Breast epithelium (tissue), 4 donors: ENCODE measurements around the gene C1orf50. TPM values are rescaled to one million over a fixed set of nuclear protein-coding genes. Genes with fewer than 3 reads are reported as not detected.
A peak's percentile ranks its signal among the peaks of the same experiment; 100 is the strongest.

Experiments used
- DNase-seq, 2 donors: peaks; one replicate each; pipeline ENCODE4 v3.0.0-alpha.2; 2019; ENCODE audit warnings: low spot score in 2 of 2
- H3K27ac ChIP-seq, 2 donors: fragments of 200-600 bp; sonication (generic) in 1 of 2; one replicate each; pipeline ENCODE4 v1.5.1; 2016 to 2019; ENCODE audit warnings: mild to moderate bottlenecking in 1 of 2
- H3K27me3 ChIP-seq, 2 donors: fragments of 200-600 bp; sonication (generic) in 1 of 2; one replicate each; pipeline versions ENCODE4 v1.5.1 to v1.6.0; 2017 to 2019; ENCODE audit warnings: control low read depth in 1 of 2, mild to moderate bottlenecking in 1 of 2
- H3K36me3 ChIP-seq: fragments of 200-600 bp; one replicate; pipeline ENCODE4 v1.5.1; 2019
- H3K4me1 ChIP-seq, 2 donors: fragments of 200-600 bp; sonication (generic); one replicate each; pipeline ENCODE4 v1.5.1; 2016 to 2019; ENCODE audit warnings: control low read depth in 1 of 2
- H3K4me3 ChIP-seq, 3 donors: fragments of 200-600 bp; sonication (generic); 1 replicate in 2 of 3; 2 replicates in 1 of 3; pipeline ENCODE4 v1.5.1; 2016 to 2019; ENCODE audit warnings: mild to moderate bottlenecking in 3 of 3, moderate library complexity in 2 of 3
- H3K9me3 ChIP-seq, 2 donors: fragments of 200-600 bp; sonication (generic) in 1 of 2; one replicate each; pipeline ENCODE4 v1.5.1; 2016 to 2019; ENCODE audit warnings: control low read depth in 1 of 2
- POLR2A ChIP-seq: fragments of 450-650 bp; IDR thresholded peaks from one replicate; pipeline ENCODE4 v1.6.1; 2016; ENCODE audit warnings: antibody characterized with exemption, mild to moderate bottlenecking, moderate library complexity
- POLR2AphosphoS5 ChIP-seq, 3 donors: sonication (generic); formaldehyde crosslinking; IDR thresholded peaks; one replicate each; pipeline ENCODE4 v1.6.1; 2017; ENCODE audit warnings: antibody characterized with exemption in 3 of 3
- intact Hi-C: fragments of 100-400 bp; cut with DNase I; formaldehyde crosslinking; loops from one replicate; pipeline ENCODE4 v1.15.1; 2023; ENCODE audit warnings: low total_unique reads
- total RNA-seq, 3 donors: library from RNA; depleted of rRNA; stranded (reverse); fragments of >200 nt; gene quantifications; one replicate each; pipeline ENCODE4 v1.1.0, GENCODE V29; 2016
- TF ChIP-seq, protein P1 (sequence below), 3 donors: fragments of 450-650 bp; IDR thresholded peaks; one replicate each; pipeline ENCODE4 v1.5.1; 2016 to 2017; ENCODE audit warnings: antibody characterized with exemption in 3 of 3, mild to moderate bottlenecking in 3 of 3, moderate library complexity in 3 of 3

The C1orf50 gene
- total RNA-seq, 3 donors from 2014 or later: 5.2 to 10.8 (median 6.7) TPM

DNA sequence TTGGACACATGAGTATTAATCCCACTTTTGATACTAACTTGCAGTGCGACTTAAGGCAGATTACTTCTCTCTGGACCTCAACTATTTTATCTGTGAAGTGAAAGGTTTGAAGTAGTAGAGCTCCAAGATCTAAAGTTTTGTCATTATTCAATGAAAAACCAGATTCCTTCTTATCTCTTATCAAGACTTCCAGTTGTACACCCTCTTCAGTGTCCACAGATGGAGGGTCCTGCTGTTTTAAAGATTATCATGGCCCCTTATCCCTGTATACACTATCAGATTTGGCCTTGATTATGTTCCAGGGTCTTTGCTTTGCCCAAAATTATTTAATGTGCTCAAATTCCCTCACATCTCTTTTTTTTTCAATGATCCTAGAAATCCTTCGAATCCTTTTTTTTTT is 1.1 kb downstream of the C1orf50 start:
- Histone ChIP-seq H3K36me3 (no peaks in the 10 kb centered on the region), H3K9me3 (no peaks in the 10 kb centered on the region), H3K27me3 (no peaks in the 10 kb centered on the region), H3K27ac (no peak overlapping the region), H3K4me3 (peak overlapping the region; percentile 70 to 98 (median 96)), H3K4me1 (peaks cover 5 to 7% of the 10 kb centered on the region in 2 donors)
- DNase-seq: no peak
- TF ChIP-seq POLR2A (no peak), POLR2AphosphoS5 (IDR thresholded peaks at IDR 0.05) (no peak)
- TF ChIP-seq, protein P1, sequence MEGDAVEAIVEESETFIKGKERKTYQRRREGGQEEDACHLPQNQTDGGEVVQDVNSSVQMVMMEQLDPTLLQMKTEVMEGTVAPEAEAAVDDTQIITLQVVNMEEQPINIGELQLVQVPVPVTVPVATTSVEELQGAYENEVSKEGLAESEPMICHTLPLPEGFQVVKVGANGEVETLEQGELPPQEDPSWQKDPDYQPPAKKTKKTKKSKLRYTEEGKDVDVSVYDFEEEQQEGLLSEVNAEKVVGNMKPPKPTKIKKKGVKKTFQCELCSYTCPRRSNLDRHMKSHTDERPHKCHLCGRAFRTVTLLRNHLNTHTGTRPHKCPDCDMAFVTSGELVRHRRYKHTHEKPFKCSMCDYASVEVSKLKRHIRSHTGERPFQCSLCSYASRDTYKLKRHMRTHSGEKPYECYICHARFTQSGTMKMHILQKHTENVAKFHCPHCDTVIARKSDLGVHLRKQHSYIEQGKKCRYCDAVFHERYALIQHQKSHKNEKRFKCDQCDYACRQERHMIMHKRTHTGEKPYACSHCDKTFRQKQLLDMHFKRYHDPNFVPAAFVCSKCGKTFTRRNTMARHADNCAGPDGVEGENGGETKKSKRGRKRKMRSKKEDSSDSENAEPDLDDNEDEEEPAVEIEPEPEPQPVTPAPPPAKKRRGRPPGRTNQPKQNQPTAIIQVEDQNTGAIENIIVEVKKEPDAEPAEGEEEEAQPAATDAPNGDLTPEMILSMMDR (IDR thresholded peaks at IDR 0.05): no peak
- intact Hi-C loops: no loop called here

DNA sequence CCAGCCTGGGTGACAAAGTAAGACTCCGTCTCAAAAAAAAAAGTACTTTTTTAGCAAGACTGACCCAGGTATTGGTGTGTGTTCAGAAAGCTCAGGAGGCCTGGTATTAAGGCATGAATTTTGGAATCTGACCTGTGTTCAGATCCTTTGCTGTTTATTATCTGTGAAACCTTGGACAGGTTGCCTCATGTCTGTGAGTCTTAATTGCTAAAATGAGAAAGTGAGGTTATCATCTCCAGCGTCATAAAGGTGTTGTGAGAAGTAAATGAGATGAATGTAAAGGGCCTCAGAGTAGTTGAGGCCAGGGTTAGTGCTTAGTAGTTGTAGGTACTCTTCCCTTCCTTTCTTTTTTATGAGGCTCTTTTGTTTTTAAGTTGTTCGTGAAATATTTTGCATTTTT is 2.8 kb downstream of the C1orf50 start:
- Histone ChIP-seq H3K4me1 (peaks cover 3 to 7% of the 10 kb centered on the region in 2 donors), H3K4me3 (no peak overlapping the region), H3K27ac (no peak overlapping the region), H3K9me3 (no peaks in the 10 kb centered on the region), H3K36me3 (no peaks in the 10 kb centered on the region), H3K27me3 (no peaks in the 10 kb centered on the region)
- intact Hi-C loops: no loop called here
- TF ChIP-seq, protein P1 (IDR thresholded peaks at IDR 0.05): no peak
- TF ChIP-seq POLR2AphosphoS5 (IDR thresholded peaks at IDR 0.05): no peak
- TF ChIP-seq POLR2A: no peak
- DNase-seq: no peak

DNA sequence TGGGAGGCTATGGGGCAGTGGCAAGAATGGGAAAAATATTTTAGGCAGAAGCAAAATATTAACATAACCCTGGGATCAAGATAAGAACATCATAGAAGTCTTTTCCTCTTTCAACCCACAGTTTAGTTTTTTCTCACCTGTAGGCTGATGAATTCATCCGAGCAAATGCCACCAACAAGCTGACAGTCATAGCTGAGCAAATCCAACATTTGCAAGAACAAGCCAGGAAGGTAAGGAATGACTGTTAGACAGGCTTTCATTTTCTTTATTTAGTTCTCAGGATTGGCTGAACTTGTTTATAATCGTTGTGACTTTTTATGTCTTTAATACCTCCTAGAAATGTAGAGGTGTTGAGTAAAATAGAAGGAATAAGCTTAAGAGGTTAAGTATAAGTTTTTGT is 6.4 kb downstream of the C1orf50 start:
- Histone ChIP-seq H3K4me3 (no peak overlapping the region), H3K27me3 (no peaks in the 10 kb centered on the region), H3K9me3 (no peaks in the 10 kb centered on the region), H3K36me3 (peaks cover 4% of the 10 kb centered on the region), H3K27ac (no peak overlapping the region), H3K4me1 (no peaks in the 10 kb centered on the region)
- TF ChIP-seq POLR2AphosphoS5 (IDR thresholded peaks at IDR 0.05) (no peak), POLR2A (no peak)
- TF ChIP-seq, protein P1 (IDR thresholded peaks at IDR 0.05): no peak
- DNase-seq: no peak
- intact Hi-C loops: no loop called here

DNA sequence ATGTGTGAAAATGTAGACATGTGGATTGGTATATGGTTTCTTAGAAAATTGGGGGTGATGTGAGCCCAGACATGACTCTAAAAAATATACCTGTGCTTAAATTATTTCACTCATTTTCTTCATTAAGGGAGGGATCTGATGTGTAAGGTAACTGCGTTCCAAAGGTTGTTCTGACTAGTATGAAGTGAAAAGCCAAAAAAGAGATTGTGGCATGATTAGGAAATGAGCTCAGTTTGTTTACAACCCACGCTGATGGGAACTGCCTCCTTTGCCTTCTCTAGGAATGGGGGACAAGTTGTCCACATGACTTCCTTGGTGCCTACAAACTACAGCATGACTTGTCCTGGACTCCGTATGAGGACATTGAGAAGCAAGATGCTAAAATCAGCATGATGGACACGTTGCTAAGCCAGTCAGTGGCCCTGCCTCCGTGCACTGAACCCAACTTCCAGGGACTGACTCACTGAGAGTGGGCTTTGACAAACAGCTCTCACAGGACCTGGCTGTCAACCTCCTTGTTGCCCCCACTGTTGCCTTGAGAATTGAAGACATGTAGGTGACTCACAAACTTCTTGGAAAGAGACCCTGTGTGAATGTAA is 8.0 kb downstream of the C1orf50 start:
- DNase-seq: no peak
- Histone ChIP-seq H3K27ac (no peak overlapping the region), H3K27me3 (no peaks in the 10 kb centered on the region), H3K4me1 (no peaks in the 10 kb centered on the region), H3K9me3 (no peaks in the 10 kb centered on the region), H3K4me3 (no peak overlapping the region), H3K36me3 (peaks cover 4% of the 10 kb centered on the region)
- TF ChIP-seq POLR2A (no peak), POLR2AphosphoS5 (IDR thresholded peaks at IDR 0.05) (no peak)
- TF ChIP-seq, protein P1 (IDR thresholded peaks at IDR 0.05): no peak
- intact Hi-C loops: no loop called here

DNA sequence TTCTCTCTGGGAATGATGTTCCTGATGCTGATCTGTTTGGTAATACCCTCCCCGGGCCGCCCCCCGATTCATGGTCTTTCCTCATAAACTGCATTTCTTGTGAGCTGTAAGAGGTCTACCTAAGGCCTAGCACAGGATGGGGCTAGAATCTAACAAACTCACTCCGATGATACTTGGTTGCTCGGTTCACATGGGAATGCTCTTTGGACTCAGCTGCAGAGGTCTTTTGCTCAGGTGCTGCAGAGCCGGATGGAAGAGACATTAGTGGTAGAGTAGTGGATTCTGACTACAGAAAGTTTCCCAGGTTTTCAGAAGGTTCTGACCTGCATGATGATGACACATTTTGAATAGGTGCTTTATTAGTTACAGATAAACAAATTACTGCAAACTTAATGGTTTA is 9.5 kb downstream of the C1orf50 start:
- Histone ChIP-seq H3K9me3 (no peaks in the 10 kb centered on the region), H3K4me1 (no peaks in the 10 kb centered on the region), H3K36me3 (peaks cover 4% of the 10 kb centered on the region), H3K4me3 (no peak overlapping the region), H3K27ac (no peak overlapping the region), H3K27me3 (no peaks in the 10 kb centered on the region)
- intact Hi-C loops: no loop called here
- no peak for DNase-seq
- no peak for TF ChIP-seq POLR2A
- TF ChIP-seq POLR2AphosphoS5 (IDR thresholded peaks at IDR 0.05): no peak
- TF ChIP-seq, protein P1 (IDR thresholded peaks at IDR 0.05): no peak
